ENCODE measurements around the gene JAK2.

DNA sequence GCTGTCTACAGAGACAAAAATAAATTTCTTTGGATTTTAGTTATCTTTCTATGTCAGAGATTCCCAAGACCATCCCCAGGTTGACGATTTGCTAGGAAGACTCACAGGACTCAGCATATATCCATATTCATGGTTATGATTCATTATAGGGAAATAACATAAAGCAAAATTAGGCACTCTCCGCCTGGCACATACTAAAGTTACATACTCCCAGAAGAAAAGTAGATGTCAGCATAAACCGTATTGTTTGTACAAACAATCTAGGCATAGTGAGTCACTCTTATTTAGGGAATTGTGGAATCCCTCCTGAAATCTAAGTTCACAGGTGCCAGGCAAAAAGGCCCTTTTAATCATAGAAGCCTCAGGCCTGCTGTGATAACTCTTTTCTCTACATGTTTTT, 137.4 kb downstream of the JAK2 start:
- no peak for TF ChIP-seq GABPA (IDR thresholded peaks at IDR 0.05; ENCODE audit: low read depth)
- TF ChIP-seq, protein P1, sequence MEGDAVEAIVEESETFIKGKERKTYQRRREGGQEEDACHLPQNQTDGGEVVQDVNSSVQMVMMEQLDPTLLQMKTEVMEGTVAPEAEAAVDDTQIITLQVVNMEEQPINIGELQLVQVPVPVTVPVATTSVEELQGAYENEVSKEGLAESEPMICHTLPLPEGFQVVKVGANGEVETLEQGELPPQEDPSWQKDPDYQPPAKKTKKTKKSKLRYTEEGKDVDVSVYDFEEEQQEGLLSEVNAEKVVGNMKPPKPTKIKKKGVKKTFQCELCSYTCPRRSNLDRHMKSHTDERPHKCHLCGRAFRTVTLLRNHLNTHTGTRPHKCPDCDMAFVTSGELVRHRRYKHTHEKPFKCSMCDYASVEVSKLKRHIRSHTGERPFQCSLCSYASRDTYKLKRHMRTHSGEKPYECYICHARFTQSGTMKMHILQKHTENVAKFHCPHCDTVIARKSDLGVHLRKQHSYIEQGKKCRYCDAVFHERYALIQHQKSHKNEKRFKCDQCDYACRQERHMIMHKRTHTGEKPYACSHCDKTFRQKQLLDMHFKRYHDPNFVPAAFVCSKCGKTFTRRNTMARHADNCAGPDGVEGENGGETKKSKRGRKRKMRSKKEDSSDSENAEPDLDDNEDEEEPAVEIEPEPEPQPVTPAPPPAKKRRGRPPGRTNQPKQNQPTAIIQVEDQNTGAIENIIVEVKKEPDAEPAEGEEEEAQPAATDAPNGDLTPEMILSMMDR (IDR thresholded peaks at IDR 0.05): no peak
- TF ChIP-seq, protein P2, sequence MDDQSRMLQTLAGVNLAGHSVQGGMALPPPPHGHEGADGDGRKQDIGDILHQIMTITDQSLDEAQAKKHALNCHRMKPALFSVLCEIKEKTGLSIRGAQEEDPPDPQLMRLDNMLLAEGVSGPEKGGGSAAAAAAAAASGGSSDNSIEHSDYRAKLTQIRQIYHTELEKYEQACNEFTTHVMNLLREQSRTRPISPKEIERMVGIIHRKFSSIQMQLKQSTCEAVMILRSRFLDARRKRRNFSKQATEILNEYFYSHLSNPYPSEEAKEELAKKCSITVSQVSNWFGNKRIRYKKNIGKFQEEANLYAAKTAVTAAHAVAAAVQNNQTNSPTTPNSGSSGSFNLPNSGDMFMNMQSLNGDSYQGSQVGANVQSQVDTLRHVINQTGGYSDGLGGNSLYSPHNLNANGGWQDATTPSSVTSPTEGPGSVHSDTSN (IDR thresholded peaks at IDR 0.05): no peak
- no peak for TF ChIP-seq TAF1 (IDR thresholded peaks at IDR 0.05; ENCODE audit: borderline replicate concordance, low read depth, low read length)
- no peak for TF ChIP-seq FOXJ3 (CRISPR knock-in tag; IDR thresholded peaks at IDR 0.05)
- TF ChIP-seq POLR2AphosphoS5 (IDR thresholded peaks at IDR 0.05; ENCODE audit: low read depth, low read length): no peak
